GM18526 (cell line): ENCODE measurements around the gene DCP2.

ENCODE experiments used
- POLR2A ChIP-seq: IDR thresholded peaks from 3 replicates; pipeline ENCODE4 v1.6.1; 2011; ENCODE audit not compliant: insufficient read length; ENCODE audit errors: extremely low read depth

Gene DCP2

GRCh38 chr5:113027015-113027414, 50.4 kb downstream of the DCP2 start:
- no peak for TF ChIP-seq POLR2A

- no peak for TF ChIP-seq POLR2A
Measured at GRCh38 chr5:113027431-113027830, 50.8 kb downstream of the DCP2 start.

GRCh38 chr5:113029614-113030013, 53.0 kb downstream of the DCP2 start:
- TF ChIP-seq POLR2A: no peak

- no peak for TF ChIP-seq POLR2A
Measured at GRCh38 chr5:113031104-113031503, 54.5 kb downstream of the DCP2 start.

- no peak for TF ChIP-seq POLR2A
Measured at GRCh38 chr5:113031557-113031956, 55.0 kb downstream of the DCP2 start.

- no peak for TF ChIP-seq POLR2A
Measured at GRCh38 chr5:113034182-113034773, 57.7 kb downstream of the DCP2 start.

GRCh38 chr5:113035096-113035495, 58.5 kb downstream of the DCP2 start:
- TF ChIP-seq POLR2A: no peak

- TF ChIP-seq POLR2A: no peak
Measured at GRCh38 chr5:113036321-113036720, 59.7 kb downstream of the DCP2 start.

- no peak for TF ChIP-seq POLR2A
Measured at GRCh38 chr5:113036826-113037225, 60.2 kb downstream of the DCP2 start.

GRCh38 chr5:113038136-113038535, 61.5 kb downstream of the DCP2 start:
- TF ChIP-seq POLR2A: no peak

GRCh38 chr5:113038714-113039113, 62.1 kb downstream of the DCP2 start:
- no peak for TF ChIP-seq POLR2A

GRCh38 chr5:113039229-113039933, 62.8 kb downstream of the DCP2 start:
- no peak for TF ChIP-seq POLR2A

GRCh38 chr5:113039934-113040285, 63.3 kb downstream of the DCP2 start:
- TF ChIP-seq POLR2A: no peak

- no peak for TF ChIP-seq POLR2A
Measured at GRCh38 chr5:113040672-113041260, 64.2 kb downstream of the DCP2 start.

- no peak for TF ChIP-seq POLR2A
Measured at GRCh38 chr5:113042491-113043243, 66.1 kb downstream of the DCP2 start.

- no peak for TF ChIP-seq POLR2A
Measured at GRCh38 chr5:113043491-113043931, 66.9 kb downstream of the DCP2 start.
